Vagina (tissue), 2 donors: ENCODE data around the gene B3GNT3.
A peak's percentile ranks its signal among the peaks of the same experiment; 100 is the strongest.

Source experiments
- POLR2A ChIP-seq, 2 donors: fragments of 450-650 bp; IDR thresholded peaks; one replicate each; pipeline ENCODE4 v1.6.1; 2017; ENCODE audit warnings: antibody characterized with exemption in 2 of 2, mild to moderate bottlenecking in 2 of 2, moderate library complexity in 2 of 2
- POLR2AphosphoS5 ChIP-seq, 2 donors: sonication (generic); formaldehyde crosslinking; IDR thresholded peaks; one replicate each; pipeline ENCODE4 v1.9.0; 2017; ENCODE audit warnings: antibody characterized with exemption in 2 of 2, mild to moderate bottlenecking in 2 of 2, low read depth in 1 of 2; ENCODE audit not compliant: insufficient read depth in 1 of 2
- TF ChIP-seq, protein P1 (sequence below), 3 experiments: fragments of 450-650 bp in 2 of 3; fragments of 200-600 bp in 1 of 3; sonication (generic) in 1 of 3; IDR thresholded peaks; one replicate each; pipeline ENCODE4 v1.5.1; 2017 to 2019; ENCODE audit warnings: antibody characterized with exemption in 3 of 3, mild to moderate bottlenecking in 2 of 3, moderate library complexity in 2 of 3

DNA sequence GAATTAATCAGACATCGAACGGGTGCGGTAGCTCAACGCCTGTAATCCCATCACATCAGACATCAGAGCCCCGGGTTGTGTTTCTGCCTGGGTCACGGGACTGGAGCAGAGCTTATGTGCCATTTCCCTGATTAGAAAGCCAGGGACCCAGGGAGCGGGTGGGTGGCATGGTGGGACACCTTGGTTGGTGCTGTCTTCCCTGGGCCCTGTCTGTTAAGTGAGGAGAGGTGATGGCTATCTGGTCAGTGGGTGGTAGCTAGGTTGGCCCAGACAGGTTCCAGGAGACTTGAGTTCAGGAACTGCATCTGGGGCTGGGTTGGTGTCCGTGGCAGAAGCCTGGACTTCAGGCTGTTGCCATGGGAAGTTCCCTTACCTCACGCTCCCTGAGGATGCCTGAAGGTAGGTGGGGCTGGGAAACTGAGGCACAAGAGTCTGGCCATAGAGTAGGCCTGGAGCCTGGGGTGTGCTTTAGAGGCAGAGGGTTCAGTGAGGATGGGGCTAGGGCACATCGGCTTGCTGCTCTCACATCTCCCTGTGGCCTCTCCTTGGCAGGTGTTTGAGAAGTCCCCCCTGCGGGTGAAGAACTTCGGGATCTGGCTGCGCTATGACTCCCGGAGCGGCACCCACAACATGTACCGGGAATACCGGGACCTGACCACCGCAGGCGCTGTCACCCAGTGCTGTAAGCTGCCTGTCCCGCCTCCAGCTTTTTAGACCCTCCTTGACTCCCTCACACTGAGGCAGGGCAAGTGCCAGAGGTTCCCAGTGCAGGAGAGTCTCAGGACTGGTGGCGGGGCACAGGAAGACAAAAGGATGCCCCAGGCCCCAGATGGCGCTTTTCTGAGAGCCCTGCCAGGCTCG, 66.8 kb downstream of the B3GNT3 start:
- TF ChIP-seq POLR2A (IDR thresholded peaks at IDR 0.05) (no peak), POLR2AphosphoS5 (IDR thresholded peaks at IDR 0.05; ENCODE audit: insufficient read depth in 1 of 2, low read depth in 1 of 2) (peak in 1 of 2 donors; percentile 30)
- TF ChIP-seq, protein P1, sequence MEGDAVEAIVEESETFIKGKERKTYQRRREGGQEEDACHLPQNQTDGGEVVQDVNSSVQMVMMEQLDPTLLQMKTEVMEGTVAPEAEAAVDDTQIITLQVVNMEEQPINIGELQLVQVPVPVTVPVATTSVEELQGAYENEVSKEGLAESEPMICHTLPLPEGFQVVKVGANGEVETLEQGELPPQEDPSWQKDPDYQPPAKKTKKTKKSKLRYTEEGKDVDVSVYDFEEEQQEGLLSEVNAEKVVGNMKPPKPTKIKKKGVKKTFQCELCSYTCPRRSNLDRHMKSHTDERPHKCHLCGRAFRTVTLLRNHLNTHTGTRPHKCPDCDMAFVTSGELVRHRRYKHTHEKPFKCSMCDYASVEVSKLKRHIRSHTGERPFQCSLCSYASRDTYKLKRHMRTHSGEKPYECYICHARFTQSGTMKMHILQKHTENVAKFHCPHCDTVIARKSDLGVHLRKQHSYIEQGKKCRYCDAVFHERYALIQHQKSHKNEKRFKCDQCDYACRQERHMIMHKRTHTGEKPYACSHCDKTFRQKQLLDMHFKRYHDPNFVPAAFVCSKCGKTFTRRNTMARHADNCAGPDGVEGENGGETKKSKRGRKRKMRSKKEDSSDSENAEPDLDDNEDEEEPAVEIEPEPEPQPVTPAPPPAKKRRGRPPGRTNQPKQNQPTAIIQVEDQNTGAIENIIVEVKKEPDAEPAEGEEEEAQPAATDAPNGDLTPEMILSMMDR (IDR thresholded peaks at IDR 0.05): no peak
